Prostate gland (tissue), 2 donors: Measurements from ENCODE around the gene ARFGEF3.

Experiments used
- CTCF ChIP-seq, 4 experiments: fragments of 200-600 bp in 2 of 4; fragments of 450-650 bp in 2 of 4; sonication (generic) in 2 of 4; IDR thresholded peaks; 1 replicate in 3 of 4; 2 replicates in 1 of 4; pipeline ENCODE4 v1.5.1; 2016 to 2019; ENCODE audit warnings: antibody characterized with exemption in 4 of 4, mild to moderate bottlenecking in 2 of 4, moderate library complexity in 2 of 4
- POLR2A ChIP-seq: fragments of 450-650 bp; IDR thresholded peaks from one replicate; pipeline ENCODE4 v1.6.1; 2016; ENCODE audit warnings: antibody characterized with exemption, mild to moderate bottlenecking

- TF ChIP-seq POLR2A (no peak), CTCF (IDR thresholded peaks at IDR 0.05) (no peak)
These were observed 169.0 kb downstream of the ARFGEF3 start for GRCh38 chr6:138330763-138331162.
